ENCODE data around the gene BOLA1. TPM values are rescaled to one million over a fixed set of nuclear protein-coding genes. Genes with fewer than 3 reads are reported as not detected.
A peak's percentile ranks its signal among the peaks of the same experiment; 100 is the strongest.
"Not testable (repeated sequence)": the region's sequence is repeated elsewhere in the genome, so short reads cannot be mapped to it uniquely, and the experiment has no call there.

BOLA1 gene
- total RNA-seq, 1 donor from 2014 or later: 11.5 TPM

- peak; percentile 93 for DNase-seq
- peak overlapping the region; percentile 70 for H3K4me3 ChIP-seq
- H3K27ac ChIP-seq: peak overlapping the region; percentile 99
- H3K4me1 ChIP-seq: peaks cover 16% of the 10 kb centered on the region
- H3K36me3 ChIP-seq: no peaks in the 10 kb centered on the region
- no peak for TF ChIP-seq CTCF (IDR thresholded peaks at IDR 0.05)
- H3K27me3 ChIP-seq (ENCODE audit: low read depth): no peaks in the 10 kb centered on the region
- peak; percentile 71 to 74 for ATAC-seq
- intact Hi-C loops (cut with DNase I): no loop called here
- H3K9me3 ChIP-seq: no peaks in the 10 kb centered on the region
Observed at GRCh38 chr1:149885339-149886120, 13.8 kb upstream of the BOLA1 start.

GRCh38 chr1:149886121-149886395 is 13.3 kb upstream of the BOLA1 start:
- peak; percentile 1 to 4 for ATAC-seq
- H3K9me3 ChIP-seq; intact Hi-C loops (cut with DNase I); DNase-seq; H3K27me3 ChIP-seq (ENCODE audit: low read depth); H3K36me3 ChIP-seq: not testable (repeated sequence)
- Histone ChIP-seq H3K27ac (peak overlapping the region; percentile 99), H3K4me3 (peak overlapping the region; percentile 70), H3K4me1 (peaks cover 16% of the 10 kb centered on the region)

GRCh38 chr1:149886396-149887195 is 12.8 kb upstream of the BOLA1 start:
- H3K27me3 ChIP-seq (ENCODE audit: low read depth): no peaks in the 10 kb centered on the region
- peak overlapping the region; percentile 99 for H3K27ac ChIP-seq
- DNase-seq (peak; percentile 85), ATAC-seq (peak; percentile 88 to 90)
- no peak for TF ChIP-seq CTCF (IDR thresholded peaks at IDR 0.05)
- H3K4me3 ChIP-seq: peak overlapping the region; percentile 70
- H3K4me1 ChIP-seq: peaks cover 16% of the 10 kb centered on the region
- intact Hi-C loops (cut with DNase I): no loop called here
- H3K9me3 ChIP-seq: no peaks in the 10 kb centered on the region
- no peaks in the 10 kb centered on the region for H3K36me3 ChIP-seq

- H3K9me3 ChIP-seq; intact Hi-C loops (cut with DNase I); DNase-seq; H3K36me3 ChIP-seq; ATAC-seq; H3K27me3 ChIP-seq (ENCODE audit: low read depth): not testable (repeated sequence)
- peak overlapping the region; percentile 99 for H3K27ac ChIP-seq
- peak overlapping the region; percentile 70 for H3K4me3 ChIP-seq
- H3K4me1 ChIP-seq: peaks cover 16% of the 10 kb centered on the region
Observed at GRCh38 chr1:149887196-149887455, 12.2 kb upstream of the BOLA1 start.

- Histone ChIP-seq H3K9me3 (no peaks in the 10 kb centered on the region), H3K27me3 (ENCODE audit: low read depth) (no peaks in the 10 kb centered on the region), H3K4me1 (peaks cover 16% of the 10 kb centered on the region), H3K27ac (peak overlapping the region; percentile 99), H3K36me3 (no peaks in the 10 kb centered on the region), H3K4me3 (peak overlapping the region; percentile 70)
- ATAC-seq: peak; percentile 81 to 83
- DNase-seq: peak; percentile 84
- TF ChIP-seq CTCF (IDR thresholded peaks at IDR 0.05): no peak
- intact Hi-C loops (cut with DNase I): no loop called here
Observed at GRCh38 chr1:149887456-149888246, 11.7 kb upstream of the BOLA1 start.

GRCh38 chr1:149888247-149888998 is 10.9 kb upstream of the BOLA1 start:
- intact Hi-C loops (cut with DNase I): no loop called here

More at GRCh38 chr1:149888247-149888998, 10.9 kb upstream of the BOLA1 start:
- DNase-seq (peak; percentile 83), ATAC-seq (peak; percentile 58 to 65)
- peak; percentile 57 for TF ChIP-seq CTCF (IDR thresholded peaks at IDR 0.05)
- Histone ChIP-seq H3K4me3 (peak overlapping the region; percentile 70), H3K4me1 (peaks cover 16% of the 10 kb centered on the region), H3K9me3 (no peaks in the 10 kb centered on the region), H3K27me3 (ENCODE audit: low read depth) (no peaks in the 10 kb centered on the region), H3K27ac (peak overlapping the region; percentile 99), H3K36me3 (no peaks in the 10 kb centered on the region)

All from lower lobe of right lung (tissue), 2 donors.